SK-N-SH treated with all-trans-retinoic acid at 6 μM for 48 hours (cell line): ENCODE data around the gene NUP214.

Source experiments
- BACH2 ChIP-seq: fragments of 250-450 bp; sonication (Bioruptor Pico); IDR thresholded peaks from 2 replicates; pipeline ENCODE4 v1.9.0; 2021; ENCODE audit warnings: mild to moderate bottlenecking, borderline replicate concordance
- CREB5 ChIP-seq: fragments of 250-450 bp; sonication (Bioruptor Pico); IDR thresholded peaks from 2 replicates; pipeline ENCODE4 v1.5.1; 2020; ENCODE audit warnings: low read depth, mild to moderate bottlenecking, moderate library complexity
- CSDC2 ChIP-seq: fragments of 250-450 bp; sonication (Bioruptor Pico); IDR thresholded peaks from 2 replicates; pipeline ENCODE4 v1.5.0; 2020; ENCODE audit warnings: mild to moderate bottlenecking, moderate library complexity
- CSRNP3 ChIP-seq: fragments of 250-450 bp; sonication (Bioruptor Pico); IDR thresholded peaks from 2 replicates; pipeline ENCODE4 v1.5.1; 2021; ENCODE audit warnings: mild to moderate bottlenecking, moderate library complexity
- RARB ChIP-seq: fragments of 250-450 bp; sonication (Bioruptor Pico); IDR thresholded peaks from 2 replicates; pipeline ENCODE4 v1.8.0; 2021; ENCODE audit warnings: mild to moderate bottlenecking, moderate library complexity
- SNAI2 ChIP-seq: fragments of 250-450 bp; sonication (Bioruptor Pico); IDR thresholded peaks from 2 replicates; pipeline ENCODE4 v1.5.0; 2020; ENCODE audit warnings: mild to moderate bottlenecking, moderate library complexity
- ZC3H10 ChIP-seq: fragments of 250-450 bp; sonication (Bioruptor Pico); IDR thresholded peaks from 2 replicates; pipeline ENCODE4 v1.5.1; 2021; ENCODE audit warnings: mild to moderate bottlenecking, moderate library complexity
- ZFP3 ChIP-seq: fragments of 250-450 bp; sonication (Bioruptor Pico); IDR thresholded peaks from 2 replicates; pipeline ENCODE4 v1.5.0; 2020; ENCODE audit warnings: mild to moderate bottlenecking, moderate library complexity
- ZFP30 ChIP-seq: fragments of 450-650 bp; formaldehyde crosslinking; IDR thresholded peaks from 2 replicates; pipeline ENCODE4 v1.5.0; 2022; ENCODE audit warnings: mild to moderate bottlenecking, moderate library complexity
- ZNF8 ChIP-seq: fragments of 450-650 bp; formaldehyde crosslinking; IDR thresholded peaks from 2 replicates; pipeline ENCODE4 v1.5.0; 2020; ENCODE audit warnings: mild to moderate bottlenecking, moderate library complexity

DNA sequence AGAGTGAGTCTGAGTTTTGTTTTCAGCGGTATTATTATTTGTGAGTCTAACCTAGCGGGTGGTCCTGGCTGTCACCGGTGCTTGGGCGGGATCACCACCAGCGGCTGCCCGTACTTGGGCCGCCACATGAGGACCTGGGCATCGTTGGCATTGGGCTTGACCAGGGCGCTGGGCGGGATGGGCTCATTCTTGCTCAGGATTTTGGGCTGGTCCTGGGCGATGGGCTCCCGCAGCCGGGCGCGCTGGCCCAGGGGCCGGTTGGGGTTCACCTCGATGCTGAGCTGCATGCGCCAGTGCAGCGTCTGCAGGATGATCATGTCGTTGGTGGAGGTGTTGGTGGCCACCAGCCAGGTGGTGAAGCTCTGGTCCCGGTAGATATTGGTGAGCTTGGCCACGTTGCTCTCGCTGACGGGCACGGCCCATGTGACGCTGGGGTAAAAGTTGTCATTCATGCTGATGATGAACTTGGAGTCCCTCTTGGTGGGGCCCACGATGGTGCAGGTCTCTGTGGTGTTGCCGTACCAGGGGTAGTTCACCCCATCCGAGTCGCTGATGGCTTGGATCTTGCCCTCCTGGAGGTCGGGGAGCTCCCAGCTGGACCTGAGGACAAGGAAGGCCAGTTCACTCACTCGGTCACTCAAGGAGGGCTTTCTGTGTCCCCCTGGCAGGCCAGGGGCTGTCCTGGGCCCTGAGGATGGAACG, 135.5 kb downstream of the NUP214 start:
- TF ChIP-seq SNAI2, result no peak
- no peak for TF ChIP-seq CREB5 (CRISPR knock-in tag)
- no peak for TF ChIP-seq ZC3H10 (CRISPR knock-in tag)
- no peak for TF ChIP-seq BACH2 (CRISPR knock-in tag)
- TF ChIP-seq CSDC2 (CRISPR knock-in tag), result no peak
- no peak for TF ChIP-seq RARB (CRISPR knock-in tag)
- TF ChIP-seq ZFP3 (CRISPR knock-in tag), result no peak
- no peak for TF ChIP-seq ZFP30 (CRISPR knock-in tag)
- no peak for TF ChIP-seq CSRNP3 (CRISPR knock-in tag)
- TF ChIP-seq ZNF8 (CRISPR knock-in tag), result no peak
